ENCODE results near the gene LY6G5B.

The LY6G5B gene

GRCh38 chr6:31697555-31697954, 27.8 kb downstream of the LY6G5B start:
- TF ChIP-seq CTCF (IDR thresholded peaks at IDR 0.05; ENCODE audit: low read depth, low read length): no peak
- DNase-seq (ENCODE audit: extremely low read depth, low read depth): no peak

GRCh38 chr6:31700740-31701401, 31.1 kb downstream of the LY6G5B start:
- no peak for TF ChIP-seq CTCF (IDR thresholded peaks at IDR 0.05; ENCODE audit: low read depth, low read length)
- no peak for DNase-seq (ENCODE audit: extremely low read depth, low read depth)

- TF ChIP-seq CTCF (IDR thresholded peaks at IDR 0.05; ENCODE audit: low read depth, low read length): no peak
- DNase-seq (ENCODE audit: extremely low read depth, low read depth): no peak
Measured at GRCh38 chr6:31701666-31702404, 32.1 kb downstream of the LY6G5B start.

- DNase-seq (ENCODE audit: extremely low read depth, low read depth): no peak
- no peak for TF ChIP-seq CTCF (IDR thresholded peaks at IDR 0.05; ENCODE audit: low read depth, low read length)
Measured at GRCh38 chr6:31702405-31702818, 32.6 kb downstream of the LY6G5B start.

GRCh38 chr6:31702819-31703716, 33.3 kb downstream of the LY6G5B start, which contains the start of gene ABHD16A:
Gene ABHD16A, minus strand, starts transcription at chr6:31703324. Its CDS starts 43 bp downstream, at chr6:31703281.
- no peak for TF ChIP-seq CTCF (IDR thresholded peaks at IDR 0.05; ENCODE audit: low read depth, low read length)
- DNase-seq (ENCODE audit: extremely low read depth, low read depth): peak; percentile 96

GRCh38 chr6:31705931-31706330, 36.2 kb downstream of the LY6G5B start:
- DNase-seq (ENCODE audit: extremely low read depth, low read depth): no peak
- TF ChIP-seq CTCF (IDR thresholded peaks at IDR 0.05; ENCODE audit: low read depth, low read length): no peak
